SIG-M5 (cell line): ENCODE data around the gene KLHL36.
"Not testable (repeated sequence)": the region's sequence is repeated elsewhere in the genome, so short reads cannot be mapped to it uniquely, and the experiment has no call there.

Experiments
- DNase-seq: peaks from one replicate; lab custom pipeline; 2025; lab: John Stamatoyannopoulos, UW

The KLHL36 gene

DNA sequence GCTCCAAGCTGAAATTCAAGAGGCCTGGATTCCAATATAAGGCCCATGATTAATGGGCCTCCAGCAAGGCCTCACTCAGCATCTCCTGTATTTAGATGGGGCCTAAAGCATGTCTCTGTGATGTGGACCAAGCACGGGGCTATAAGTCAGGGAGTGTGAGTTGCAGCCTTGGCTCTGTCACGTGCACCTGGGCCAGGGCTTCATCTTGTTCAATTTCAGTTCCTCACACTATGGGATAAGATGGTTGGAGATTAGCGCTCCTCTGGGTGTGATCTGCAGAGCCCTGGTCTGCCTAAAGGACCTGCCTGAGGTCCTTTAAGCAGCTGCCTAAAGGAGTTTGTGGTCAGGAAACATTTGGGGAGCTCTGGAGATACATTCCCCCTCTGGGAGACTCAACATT is 25.2 kb downstream of the KLHL36 start:
- DNase-seq: no peak

- DNase-seq: no peak
These were observed 27.1 kb downstream of the KLHL36 start for GRCh38 chr16:84675423-84675822.

- no peak for DNase-seq
These were observed 27.6 kb downstream of the KLHL36 start for GRCh38 chr16:84675884-84676283.

- DNase-seq: no peak
These were observed 28.9 kb downstream of the KLHL36 start for GRCh38 chr16:84677017-84677803.

GRCh38 chr16:84677849-84678248 is 29.5 kb downstream of the KLHL36 start:
- no peak for DNase-seq

- DNase-seq: no peak
These were observed 30.2 kb downstream of the KLHL36 start for GRCh38 chr16:84678541-84678940.

DNA sequence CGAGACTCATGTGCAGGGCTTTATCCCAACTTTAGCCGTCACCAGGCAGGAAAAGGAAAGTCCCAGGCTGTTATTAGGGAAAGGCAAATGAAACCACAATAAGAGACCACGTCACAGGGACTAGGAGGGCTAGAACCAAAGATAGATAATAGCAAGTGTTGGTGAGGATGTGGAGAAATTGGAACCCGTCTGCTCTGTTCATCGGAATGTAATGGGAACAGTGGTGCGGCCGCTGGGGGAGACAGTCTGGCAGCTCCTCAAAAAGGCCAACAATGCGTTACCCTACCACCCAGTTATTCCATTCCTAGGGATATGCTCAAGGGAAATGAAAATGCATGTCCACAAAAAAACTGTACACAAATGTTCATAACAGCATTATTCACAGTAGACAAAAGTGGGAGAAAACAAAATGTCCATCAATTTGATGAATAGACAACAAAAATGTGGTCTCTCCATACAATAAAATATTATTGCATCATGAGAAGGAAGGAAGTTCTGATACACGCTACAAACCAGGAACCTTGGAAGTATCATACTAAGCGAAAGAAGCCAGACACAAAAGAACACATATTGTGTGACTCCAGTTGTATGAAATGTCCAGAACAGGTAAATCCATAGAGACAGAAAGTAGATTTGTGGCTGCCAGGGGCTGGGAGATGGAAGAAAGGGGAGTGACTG is 32.0 kb downstream of the KLHL36 start:
- no peak for DNase-seq

DNA sequence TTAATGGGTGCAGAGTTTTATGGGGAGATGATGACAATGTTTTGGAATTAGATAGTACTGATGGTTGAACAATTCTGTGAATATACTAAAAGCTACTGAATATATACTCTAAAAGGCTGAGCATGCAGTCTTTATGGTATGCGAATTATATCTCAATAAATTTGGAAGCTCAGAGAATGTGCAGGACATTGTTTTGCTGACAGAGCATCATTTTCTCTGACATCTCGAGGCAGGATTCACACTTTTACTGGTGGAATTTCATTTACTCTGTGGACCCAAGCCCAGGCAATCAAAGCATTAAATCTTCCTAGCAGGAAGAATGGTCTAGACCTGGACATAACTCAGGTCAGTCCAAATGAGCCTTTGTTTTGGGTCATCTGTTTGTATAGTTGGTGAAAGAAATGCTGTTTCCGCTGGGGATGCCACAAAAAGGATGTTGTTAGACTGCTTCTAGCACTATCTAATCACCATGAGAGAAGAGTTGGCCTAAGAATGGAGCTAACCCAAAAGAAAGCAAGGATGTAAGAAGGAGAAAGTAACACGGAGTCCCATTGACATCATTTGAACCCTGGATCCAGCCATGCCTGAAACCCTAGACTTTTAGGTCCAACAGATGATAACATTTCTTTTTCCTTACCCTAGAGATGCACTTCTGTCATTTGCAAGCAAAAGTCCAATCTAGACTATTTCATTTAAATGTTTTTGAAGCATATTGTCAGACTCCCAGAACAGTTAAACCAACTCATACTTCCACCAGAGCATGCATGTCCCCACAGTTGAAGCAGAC is 32.7 kb downstream of the KLHL36 start:
- no peak for DNase-seq

GRCh38 chr16:84683691-84684591 is 35.6 kb downstream of the KLHL36 start:
- no peak for DNase-seq

- no peak for DNase-seq
These were observed 36.3 kb downstream of the KLHL36 start for GRCh38 chr16:84684592-84684965.

DNA sequence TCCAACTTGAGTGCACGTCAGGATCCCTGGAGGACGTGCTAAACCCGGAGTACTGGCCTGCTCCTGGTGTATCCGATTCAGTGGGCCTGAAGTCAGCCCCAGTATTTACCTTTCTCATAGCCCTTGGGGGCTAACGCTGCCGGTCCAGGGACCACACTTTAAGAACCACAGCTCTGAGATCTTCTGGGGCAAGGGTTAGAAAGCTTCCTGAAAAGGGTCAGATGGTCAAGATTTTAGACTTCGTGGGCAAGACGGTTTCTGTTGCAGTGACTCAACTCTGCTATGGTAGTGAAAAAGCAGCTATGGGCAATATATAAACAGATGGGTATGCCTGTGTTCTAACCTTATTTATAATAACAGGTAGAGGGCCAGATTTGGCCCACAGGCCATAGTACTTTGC is 36.9 kb downstream of the KLHL36 start:
- DNase-seq: no peak

- no peak for DNase-seq
These were observed 38.5 kb downstream of the KLHL36 start for GRCh38 chr16:84686707-84687298.

GRCh38 chr16:84687715-84688114 is 39.4 kb downstream of the KLHL36 start:
- peak; percentile 13 for DNase-seq

- not testable (repeated sequence) for DNase-seq
These were observed 39.9 kb downstream of the KLHL36 start for GRCh38 chr16:84688163-84688562.

DNA sequence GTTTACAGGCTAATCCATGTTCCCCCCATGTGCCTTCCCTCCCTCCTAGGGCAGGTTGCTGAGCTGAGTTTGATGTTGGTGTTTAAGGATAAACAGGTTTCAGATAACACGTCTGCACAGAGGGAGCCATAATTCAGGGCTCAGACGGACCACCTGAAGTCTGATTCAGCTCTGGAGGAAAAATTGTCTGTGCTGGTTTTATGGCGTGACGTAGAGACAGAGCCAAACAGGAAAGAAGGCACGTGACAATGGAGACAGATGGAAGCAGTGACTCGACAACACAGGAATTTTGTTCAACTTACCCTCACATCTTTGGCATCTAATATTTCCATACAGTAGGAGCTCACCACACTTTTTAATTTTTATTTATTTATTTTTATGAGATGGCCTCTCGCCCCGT is 40.8 kb downstream of the KLHL36 start:
- no peak for DNase-seq

DNA sequence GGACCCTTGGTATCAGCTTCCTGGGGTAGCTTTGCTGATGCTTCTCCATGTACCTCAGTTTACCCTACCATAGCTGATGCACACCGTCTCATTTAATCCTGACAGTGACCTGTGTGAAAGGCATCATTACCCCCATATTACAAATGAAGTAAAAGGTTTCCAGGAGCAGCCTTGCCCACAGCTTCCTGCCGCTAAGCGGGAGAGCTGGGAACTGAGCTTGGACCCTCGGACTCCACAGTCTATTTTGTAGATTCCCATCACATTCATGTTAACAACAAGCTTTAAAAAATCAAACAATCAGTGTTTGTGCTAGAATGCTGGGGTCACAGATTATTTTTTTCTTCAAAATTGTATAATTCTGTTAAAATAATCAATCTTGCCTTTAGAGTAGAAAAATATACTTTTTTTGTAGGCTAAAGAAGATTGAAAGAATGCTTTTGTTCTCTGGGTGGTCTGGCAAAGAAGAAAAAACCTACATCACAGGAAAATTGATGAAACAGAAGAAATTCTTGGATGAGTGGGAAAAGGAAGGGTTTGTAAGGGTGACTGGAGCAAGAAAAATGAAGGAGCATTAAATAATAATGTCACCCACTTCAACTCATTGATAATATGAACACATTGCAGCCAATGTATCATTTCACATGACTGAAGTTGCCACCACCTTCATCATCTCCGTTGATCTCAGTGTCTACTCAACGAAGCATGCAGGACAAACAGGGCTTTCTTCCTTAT is 41.9 kb downstream of the KLHL36 start:
- DNase-seq: no peak

DNA sequence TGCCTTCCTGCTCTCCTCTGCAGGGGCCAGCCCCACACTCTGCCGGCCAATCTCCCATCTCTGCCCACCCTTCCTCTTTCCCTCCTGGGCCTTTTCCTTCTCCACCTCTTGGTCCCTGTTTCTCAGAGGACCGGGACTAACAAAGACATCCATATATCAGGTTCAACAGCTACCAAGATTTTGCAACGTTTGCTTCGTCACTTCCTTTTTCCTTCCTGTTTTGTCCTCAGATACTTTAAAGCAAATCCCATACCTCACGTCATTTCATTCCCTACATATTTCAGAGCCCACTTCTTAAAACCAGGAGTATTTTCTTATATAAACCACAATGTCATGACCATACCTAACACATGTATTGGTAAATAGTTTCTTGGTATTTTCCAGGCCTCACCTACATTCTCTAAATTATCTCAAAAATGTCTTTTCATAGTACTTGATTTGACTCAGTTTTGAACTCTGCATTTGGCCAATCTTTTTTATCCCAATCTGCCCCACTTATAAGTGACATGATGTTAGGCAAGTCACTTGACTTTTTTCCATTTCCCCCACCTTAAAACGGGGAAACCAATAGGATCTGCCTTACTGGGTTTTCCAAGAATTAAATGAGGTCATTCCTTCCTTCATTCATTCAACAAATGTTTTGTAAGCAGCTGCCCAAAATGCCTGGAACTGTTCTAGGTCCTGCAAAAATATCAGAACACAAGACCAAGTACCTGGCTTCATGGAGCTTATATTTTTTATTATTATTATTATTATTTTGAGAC is 44.3 kb downstream of the KLHL36 start:
- DNase-seq: no peak

DNA sequence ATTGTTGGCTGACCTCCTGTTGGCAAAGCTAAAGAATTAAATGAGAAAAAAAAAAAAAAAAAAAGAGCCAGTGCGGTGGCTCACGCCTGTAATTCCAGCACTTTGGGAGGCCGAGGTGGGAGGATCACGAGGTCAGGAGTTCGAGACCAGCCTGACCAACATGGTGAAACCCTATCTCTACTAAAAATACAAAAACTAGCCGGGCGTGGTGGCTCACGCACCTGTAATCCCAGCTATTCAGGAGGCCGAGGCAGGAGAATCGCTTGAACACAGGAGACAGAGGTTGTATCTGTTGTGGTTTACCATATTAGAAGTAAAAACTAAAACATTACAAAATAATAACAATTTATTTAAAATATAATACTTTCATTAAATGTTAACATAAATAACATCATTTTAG is 45.6 kb downstream of the KLHL36 start:
- DNase-seq: not testable (repeated sequence)

- no peak for DNase-seq
These were observed 46.7 kb downstream of the KLHL36 start for GRCh38 chr16:84694980-84695379.

GRCh38 chr16:84699147-84699711 is 50.9 kb downstream of the KLHL36 start:
- no peak for DNase-seq
